Peyer's patch (tissue), 4 donors: ENCODE measurements around the gene LRRC4B.

Experiments used
- POLR2A ChIP-seq, 2 donors: fragments of 450-650 bp; IDR thresholded peaks; one replicate each; pipeline ENCODE4 v1.5.1; 2017; ENCODE audit warnings: antibody characterized with exemption in 2 of 2, mild to moderate bottlenecking in 2 of 2, moderate library complexity in 2 of 2
- TF ChIP-seq, protein P1 (sequence below), 6 experiments: fragments of 450-650 bp in 4 of 6; fragments of 200-600 bp in 2 of 6; sonication (generic) in 1 of 6; IDR thresholded peaks; one replicate each; pipeline ENCODE4 v1.5.1; 2017 to 2019; ENCODE audit warnings: antibody characterized with exemption in 6 of 6, mild to moderate bottlenecking in 3 of 6, moderate library complexity in 1 of 6

DNA sequence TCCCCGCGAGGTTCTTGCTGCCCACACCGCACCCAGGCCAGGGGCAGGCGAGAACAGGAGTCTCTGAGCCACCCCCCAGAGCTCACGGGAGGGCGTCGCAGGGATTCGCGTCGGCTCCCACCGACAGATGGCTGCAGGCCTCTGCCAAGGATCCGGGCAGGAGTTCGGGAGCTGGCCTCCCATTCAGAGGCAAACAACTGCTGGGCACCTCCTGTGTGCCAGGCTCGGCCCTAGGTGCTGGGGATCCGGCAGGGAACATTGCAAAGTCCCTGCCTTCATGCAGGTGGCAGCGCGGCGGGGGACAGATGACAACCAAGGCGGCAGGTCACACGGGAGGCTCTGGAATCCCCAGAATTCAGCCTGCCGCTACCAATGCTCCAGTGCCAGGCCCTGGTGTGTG lies 25.3 kb downstream of the LRRC4B start:
- TF ChIP-seq POLR2A (IDR thresholded peaks at IDR 0.05) = no peak
- TF ChIP-seq, protein P1, sequence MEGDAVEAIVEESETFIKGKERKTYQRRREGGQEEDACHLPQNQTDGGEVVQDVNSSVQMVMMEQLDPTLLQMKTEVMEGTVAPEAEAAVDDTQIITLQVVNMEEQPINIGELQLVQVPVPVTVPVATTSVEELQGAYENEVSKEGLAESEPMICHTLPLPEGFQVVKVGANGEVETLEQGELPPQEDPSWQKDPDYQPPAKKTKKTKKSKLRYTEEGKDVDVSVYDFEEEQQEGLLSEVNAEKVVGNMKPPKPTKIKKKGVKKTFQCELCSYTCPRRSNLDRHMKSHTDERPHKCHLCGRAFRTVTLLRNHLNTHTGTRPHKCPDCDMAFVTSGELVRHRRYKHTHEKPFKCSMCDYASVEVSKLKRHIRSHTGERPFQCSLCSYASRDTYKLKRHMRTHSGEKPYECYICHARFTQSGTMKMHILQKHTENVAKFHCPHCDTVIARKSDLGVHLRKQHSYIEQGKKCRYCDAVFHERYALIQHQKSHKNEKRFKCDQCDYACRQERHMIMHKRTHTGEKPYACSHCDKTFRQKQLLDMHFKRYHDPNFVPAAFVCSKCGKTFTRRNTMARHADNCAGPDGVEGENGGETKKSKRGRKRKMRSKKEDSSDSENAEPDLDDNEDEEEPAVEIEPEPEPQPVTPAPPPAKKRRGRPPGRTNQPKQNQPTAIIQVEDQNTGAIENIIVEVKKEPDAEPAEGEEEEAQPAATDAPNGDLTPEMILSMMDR (IDR thresholded peaks at IDR 0.05) = no peak
